ENCODE data around the gene SNX15.
"Not testable (repeated sequence)": the region's sequence is repeated elsewhere in the genome, so short reads cannot be mapped to it uniquely, and the experiment has no call there.

Gene SNX15

GRCh38 chr11:65016705-65017104 is 10.5 kb upstream of the SNX15 start:
- no peak for DNase-seq (ENCODE audit: low read depth)

GRCh38 chr11:65017937-65018336 is 9.3 kb upstream of the SNX15 start:
- DNase-seq (ENCODE audit: low read depth): no peak

- DNase-seq (ENCODE audit: low read depth): no peak
Observed at GRCh38 chr11:65019824-65020223, 7.4 kb upstream of the SNX15 start.

- no peak for DNase-seq (ENCODE audit: low read depth)
Observed at GRCh38 chr11:65021003-65021402, 6.2 kb upstream of the SNX15 start.

GRCh38 chr11:65021509-65021908 is 5.7 kb upstream of the SNX15 start:
- DNase-seq (ENCODE audit: low read depth): no peak

- not testable (repeated sequence) for DNase-seq (ENCODE audit: low read depth)
Observed at GRCh38 chr11:65023502-65023901, 3.7 kb upstream of the SNX15 start.

GRCh38 chr11:65026810-65027209 is 429 bp upstream of the SNX15 start:
- no peak for DNase-seq (ENCODE audit: low read depth)

GRCh38 chr11:65032216-65032615 is 5.0 kb downstream of the SNX15 start:
- DNase-seq (ENCODE audit: low read depth): no peak

- no peak for DNase-seq (ENCODE audit: low read depth)
Observed at GRCh38 chr11:65034423-65034822, 7.2 kb downstream of the SNX15 start.

GRCh38 chr11:65035579-65035978 is 8.3 kb downstream of the SNX15 start:
- DNase-seq (ENCODE audit: low read depth): no peak

GRCh38 chr11:65036931-65037330 is 9.7 kb downstream of the SNX15 start:
- no peak for DNase-seq (ENCODE audit: low read depth)

GRCh38 chr11:65040520-65040846 is 13.2 kb downstream of the SNX15 start:
- no peak for DNase-seq (ENCODE audit: low read depth)

- peak; percentile 74 for DNase-seq (ENCODE audit: low read depth)
Observed at GRCh38 chr11:65040847-65041622, 13.8 kb downstream of the SNX15 start, which contains the start of gene SAC3D1. TSS of gene SAC3D1 (plus strand) at chr11:65041210. CDS start at chr11:65041293, 83 bp downstream.

GRCh38 chr11:65042891-65043290 is 15.7 kb downstream of the SNX15 start:
- DNase-seq (ENCODE audit: low read depth): no peak

GRCh38 chr11:65043881-65044501 is 16.8 kb downstream of the SNX15 start:
- DNase-seq (ENCODE audit: low read depth): no peak

- no peak for DNase-seq (ENCODE audit: low read depth)
Observed at GRCh38 chr11:65045061-65045460, 17.8 kb downstream of the SNX15 start.

GRCh38 chr11:65045728-65046127 is 18.5 kb downstream of the SNX15 start:
- no peak for DNase-seq (ENCODE audit: low read depth)

- DNase-seq (ENCODE audit: low read depth): no peak
Observed at GRCh38 chr11:65047581-65048422, 20.6 kb downstream of the SNX15 start.

GRCh38 chr11:65051398-65051858 is 24.2 kb downstream of the SNX15 start:
- DNase-seq (ENCODE audit: low read depth): no peak

GRCh38 chr11:65053827-65054508 is 26.7 kb downstream of the SNX15 start:
- DNase-seq (ENCODE audit: low read depth): no peak

- DNase-seq (ENCODE audit: low read depth): no peak
Observed at GRCh38 chr11:65055538-65055937, 28.3 kb downstream of the SNX15 start.

GRCh38 chr11:65056999-65057398 is 29.8 kb downstream of the SNX15 start:
- DNase-seq (ENCODE audit: low read depth): no peak

Measured in activated T-helper 1 cell treated with Interleukin-2 at 50 U/mL for 16 hours (primary cell).